IPS-15b (cell line): ENCODE results near the gene TRAF3IP1.
"Not testable (repeated sequence)": the region's sequence is repeated elsewhere in the genome, so short reads cannot be mapped to it uniquely, and the experiment has no call there.

Experiments used
- H3K27me3 ChIP-seq: one replicate; pipeline ENCODE4 v1.6.1; 2013; ENCODE audit warnings: low read length; ENCODE audit not compliant: control insufficient read depth, insufficient read depth
- H3K36me3 ChIP-seq: one replicate; pipeline ENCODE4 v1.6.1; 2013; ENCODE audit warnings: low read length; ENCODE audit not compliant: control insufficient read depth, insufficient read depth
- H3K4me1 ChIP-seq: one replicate; pipeline ENCODE4 v1.6.1; 2013; ENCODE audit warnings: mild to moderate bottlenecking, low read length; ENCODE audit not compliant: control insufficient read depth, insufficient read depth
- H3K4me3 ChIP-seq: one replicate; pipeline ENCODE4 v1.5.1; 2013; ENCODE audit warnings: low read depth, low read length
- H3K9ac ChIP-seq: one replicate; pipeline ENCODE4 v1.6.1; 2013; ENCODE audit warnings: low read depth, mild to moderate bottlenecking, low read length
- H3K9me3 ChIP-seq: one replicate; pipeline ENCODE4 v1.6.1; 2013; ENCODE audit warnings: mild to moderate bottlenecking, low read length; ENCODE audit not compliant: control insufficient read depth, insufficient read depth

The TRAF3IP1 gene

GRCh38 chr2:238397356-238397755 is 77.0 kb downstream of the TRAF3IP1 start:
- Histone ChIP-seq H3K9me3 (no peaks in the 10 kb centered on the region), H3K36me3 (no peaks in the 10 kb centered on the region), H3K27me3 (no peaks in the 10 kb centered on the region), H3K4me3 (no peak overlapping the region), H3K4me1 (peaks cover 2% of the 10 kb centered on the region), H3K9ac (no peak overlapping the region)

GRCh38 chr2:238398577-238398976 is 78.3 kb downstream of the TRAF3IP1 start:
- Histone ChIP-seq H3K9ac (no peak overlapping the region), H3K27me3 (no peaks in the 10 kb centered on the region)

GRCh38 chr2:238399094-238399493 is 78.8 kb downstream of the TRAF3IP1 start:
- no peaks in the 10 kb centered on the region for H3K27me3 ChIP-seq
- peaks cover 2% of the 10 kb centered on the region for H3K4me1 ChIP-seq
- H3K9me3 ChIP-seq = no peaks in the 10 kb centered on the region
- H3K36me3 ChIP-seq = no peaks in the 10 kb centered on the region
- H3K9ac ChIP-seq = no peak overlapping the region
- H3K4me3 ChIP-seq = no peak overlapping the region

More at GRCh38 chr2:238398577-238398976, 78.3 kb downstream of the TRAF3IP1 start:
- Histone ChIP-seq H3K36me3 (no peaks in the 10 kb centered on the region), H3K4me3 (no peak overlapping the region), H3K4me1 (peaks cover 2% of the 10 kb centered on the region), H3K9me3 (no peaks in the 10 kb centered on the region)

- Histone ChIP-seq H3K27me3 (no peaks in the 10 kb centered on the region), H3K4me3 (no peak overlapping the region), H3K36me3 (peaks cover 3% of the 10 kb centered on the region), H3K9ac (no peak overlapping the region), H3K9me3 (no peaks in the 10 kb centered on the region), H3K4me1 (peaks cover 8% of the 10 kb centered on the region)
Observed at GRCh38 chr2:238401551-238401950, 81.2 kb downstream of the TRAF3IP1 start.

GRCh38 chr2:238403632-238404405 is 83.5 kb downstream of the TRAF3IP1 start:
- H3K4me3 ChIP-seq = no peak overlapping the region
- peaks cover 3% of the 10 kb centered on the region for H3K36me3 ChIP-seq
- H3K27me3 ChIP-seq = no peaks in the 10 kb centered on the region
- no peak overlapping the region for H3K9ac ChIP-seq
- H3K9me3 ChIP-seq = no peaks in the 10 kb centered on the region
- peaks cover 6% of the 10 kb centered on the region for H3K4me1 ChIP-seq

- Histone ChIP-seq H3K9ac (no peak overlapping the region), H3K36me3 (peaks cover 3% of the 10 kb centered on the region), H3K4me1 (peaks cover 8% of the 10 kb centered on the region), H3K27me3 (no peaks in the 10 kb centered on the region), H3K9me3 (no peaks in the 10 kb centered on the region), H3K4me3 (no peak overlapping the region)
Observed at GRCh38 chr2:238404406-238405216, 84.3 kb downstream of the TRAF3IP1 start.

- H3K9me3 ChIP-seq, H3K4me1 ChIP-seq, H3K27me3 ChIP-seq, H3K4me3 ChIP-seq, H3K9ac ChIP-seq, H3K36me3 ChIP-seq: not testable (repeated sequence)
Observed at GRCh38 chr2:238405217-238405555, 84.9 kb downstream of the TRAF3IP1 start.

- Histone ChIP-seq H3K4me1 (peaks cover 10% of the 10 kb centered on the region), H3K9me3 (no peaks in the 10 kb centered on the region), H3K9ac (no peak overlapping the region), H3K4me3 (no peak overlapping the region), H3K36me3 (peaks cover 3% of the 10 kb centered on the region), H3K27me3 (no peaks in the 10 kb centered on the region)
Observed at GRCh38 chr2:238406221-238406997, 86.1 kb downstream of the TRAF3IP1 start.

GRCh38 chr2:238406998-238407285 is 86.6 kb downstream of the TRAF3IP1 start:
- Histone ChIP-seq H3K27me3 (no peaks in the 10 kb centered on the region), H3K4me3 (no peak overlapping the region), H3K9me3 (no peaks in the 10 kb centered on the region), H3K4me1 (peaks cover 10% of the 10 kb centered on the region), H3K9ac (no peak overlapping the region), H3K36me3 (peaks cover 3% of the 10 kb centered on the region)

- Histone ChIP-seq H3K9me3 (no peaks in the 10 kb centered on the region), H3K27me3 (no peaks in the 10 kb centered on the region), H3K9ac (no peak overlapping the region), H3K4me1 (peaks cover 10% of the 10 kb centered on the region), H3K4me3 (no peak overlapping the region), H3K36me3 (peaks cover 3% of the 10 kb centered on the region)
Observed at GRCh38 chr2:238407566-238407965, 87.2 kb downstream of the TRAF3IP1 start.

GRCh38 chr2:238408615-238409340 is 88.5 kb downstream of the TRAF3IP1 start:
- no peak overlapping the region for H3K4me3 ChIP-seq
- peaks cover 10% of the 10 kb centered on the region for H3K4me1 ChIP-seq
- no peaks in the 10 kb centered on the region for H3K9me3 ChIP-seq
- H3K36me3 ChIP-seq = peaks cover 3% of the 10 kb centered on the region
- no peak overlapping the region for H3K9ac ChIP-seq
- H3K27me3 ChIP-seq = no peaks in the 10 kb centered on the region
